Body of pancreas (tissue), 4 donors: ENCODE measurements around the gene PCK1. TPM values are rescaled to one million over a fixed set of nuclear protein-coding genes. Genes with fewer than 3 reads are reported as not detected.

Source experiments
- ATAC-seq: fragments of 150-250 bp; one replicate; pipeline ENCODE4 v1.9.1; 2016
- DNase-seq, 4 donors: peaks; one replicate each; pipeline ENCODE4 v3.0.0-alpha.2; 2019
- H3K27ac ChIP-seq, 4 donors: fragments of 200-600 bp; sonication (generic); 1 replicate in 3 of 4; 2 replicates in 1 of 4; pipeline versions ENCODE4 v1.5.1 to v1.6.1; 2016 to 2019; ENCODE audit warnings: mild to moderate bottlenecking in 1 of 4, mixed read lengths in 1 of 4, moderate library complexity in 1 of 4
- H3K27me3 ChIP-seq, 2 donors: fragments of 200-600 bp; sonication (generic); one replicate each; pipeline ENCODE4 v1.6.0; 2016; ENCODE audit warnings: mild to moderate bottlenecking in 1 of 2
- H3K36me3 ChIP-seq, 2 donors: fragments of 200-600 bp; sonication (generic); replicated peaks in 1 of 2; 2 replicates each; pipeline ENCODE4 v1.5.1; 2016; ENCODE audit warnings: low read depth in 2 of 2; ENCODE audit not compliant: insufficient read depth in 1 of 2
- H3K4me1 ChIP-seq: fragments of 200-600 bp; sonication (generic); one replicate; pipeline ENCODE4 v1.6.0; 2016
- H3K4me3 ChIP-seq, 2 donors: fragments of 200-600 bp; sonication (generic); 1 replicate in 1 of 2; 2 replicates in 1 of 2; pipeline ENCODE4 v1.5.1; 2016 to 2019
- H3K9me3 ChIP-seq, 3 donors: fragments of 200-600 bp; sonication (generic); 1 replicate in 2 of 3; 2 replicates in 1 of 3; pipeline ENCODE4 v1.5.1; 2016
- CTCF ChIP-seq, 7 experiments: fragments of 450-650 bp in 4 of 7; fragments of 200-600 bp in 3 of 7; sonication (generic) in 3 of 7; IDR thresholded peaks; one replicate each; pipeline ENCODE4 v1.5.1; 2016 to 2019; ENCODE audit warnings: antibody characterized with exemption in 7 of 7
- POLR2A ChIP-seq, 3 donors: fragments of 450-650 bp; IDR thresholded peaks; one replicate each; pipeline ENCODE4 v1.6.1; 2016; ENCODE audit warnings: antibody characterized with exemption in 3 of 3, mild to moderate bottlenecking in 2 of 3
- WGBS, 2 donors: methylation state at CpG; one replicate each; pipeline ENCODE4 v1.1.5; 2017; 5-methylcytosine and 5-hydroxymethylcytosine counted together
- intact Hi-C: fragments of 100-400 bp; cut with DNase I; formaldehyde crosslinking; loops from one replicate; pipeline ENCODE4 v1.15.1; 2023
- total RNA-seq, 2 donors: library from RNA; depleted of rRNA; stranded (reverse); fragments of >200 nt; gene quantifications; one replicate each; pipeline ENCODE4 v1.1.0, GENCODE V29; 2016

PCK1 gene
- total RNA-seq, 2 donors from 2014 or later: 14.3 to 33.3 TPM

GRCh38 chr20:57614490-57615444 lies 53.9 kb downstream of the PCK1 start:
- H3K4me3 ChIP-seq: no peak overlapping the region
- no peaks in the 10 kb centered on the region for H3K4me1 ChIP-seq
- intact Hi-C loops: no loop called here
- ATAC-seq (no peak), DNase-seq (no peak)
- H3K27ac ChIP-seq: no peak overlapping the region
- H3K36me3 ChIP-seq: no peaks in the 10 kb centered on the region
- H3K27me3 ChIP-seq: no peaks in the 10 kb centered on the region
- no peak for TF ChIP-seq CTCF (IDR thresholded peaks at IDR 0.05)
- no peak for TF ChIP-seq POLR2A (IDR thresholded peaks at IDR 0.05)
- 66 to 74% methylated on average over 7 to 16 of the region's 16 CpGs for WGBS, 2 donors
- H3K9me3 ChIP-seq: no peaks in the 10 kb centered on the region

GRCh38 chr20:57615445-57615811 lies 54.5 kb downstream of the PCK1 start:
- intact Hi-C loops: no loop called here
- DNase-seq: no peak
- Histone ChIP-seq H3K4me1 (no peaks in the 10 kb centered on the region), H3K9me3 (no peaks in the 10 kb centered on the region), H3K36me3 (no peaks in the 10 kb centered on the region), H3K27ac (no peak overlapping the region), H3K4me3 (no peak overlapping the region), H3K27me3 (no peaks in the 10 kb centered on the region)
- no peak for ATAC-seq
- TF ChIP-seq CTCF (IDR thresholded peaks at IDR 0.05) (no peak), POLR2A (IDR thresholded peaks at IDR 0.05) (no peak)
- WGBS, 2 donors: 64 to 71% methylated on average over 5 to 8 of the region's 8 CpGs

- Histone ChIP-seq H3K27ac (no peak overlapping the region), H3K4me3 (no peak overlapping the region), H3K9me3 (no peaks in the 10 kb centered on the region), H3K36me3 (no peaks in the 10 kb centered on the region), H3K4me1 (no peaks in the 10 kb centered on the region), H3K27me3 (no peaks in the 10 kb centered on the region)
- WGBS, 2 donors: 58 to 65% methylated on average over 12 to 19 of the region's 20 CpGs
- TF ChIP-seq CTCF (IDR thresholded peaks at IDR 0.05): no peak
- TF ChIP-seq POLR2A (IDR thresholded peaks at IDR 0.05): no peak
- intact Hi-C loops: no loop called here
- no peak for ATAC-seq
- no peak for DNase-seq
Observed at GRCh38 chr20:57616143-57616951, 55.4 kb downstream of the PCK1 start.

GRCh38 chr20:57617079-57617795 lies 56.3 kb downstream of the PCK1 start:
- Histone ChIP-seq H3K27ac (no peak overlapping the region), H3K4me1 (no peaks in the 10 kb centered on the region), H3K9me3 (no peaks in the 10 kb centered on the region), H3K36me3 (no peaks in the 10 kb centered on the region), H3K27me3 (no peaks in the 10 kb centered on the region), H3K4me3 (no peak overlapping the region)
- ATAC-seq (no peak), DNase-seq (no peak)
- no peak for TF ChIP-seq POLR2A (IDR thresholded peaks at IDR 0.05)
- no peak for TF ChIP-seq CTCF (IDR thresholded peaks at IDR 0.05)
- WGBS, 2 donors: 60 to 65% methylated on average over 6 of the region's 6 CpGs
- intact Hi-C loops: no loop called here

Other genes starting within 250 kb of the PCK1 start
- gene SPO11, start 231.3 kb upstream of the PCK1 start, total RNA-seq: not detected
- gene RAE1, start 209.9 kb upstream of the PCK1 start, total RNA-seq: 1 to 10 TPM; 4.9 to 9.9 TPM
- gene RBM38, start 169.7 kb upstream of the PCK1 start, total RNA-seq: 10 to 100 TPM in 1 of 2 donors, 1 to 10 TPM in 1; 5.6 to 12.7 TPM
- not detected for gene CTCFL, start 36.0 kb upstream of the PCK1 start, total RNA-seq
- under 1 TPM in 1 of 2 donors, not detected in 1; 0.26 TPM for gene ZBP1, start 59.3 kb downstream of the PCK1 start, total RNA-seq
- 10 to 100 TPM; 22.7 to 23.9 TPM for gene PMEPA1, start 148.9 kb downstream of the PCK1 start, total RNA-seq